ENCODE data around the gene DGKQ. TPM values are rescaled to one million over a fixed set of nuclear protein-coding genes. Genes with fewer than 3 reads are reported as not detected.
A peak's percentile ranks its signal among the peaks of the same experiment; 100 is the strongest.

Gene DGKQ
- total and polyA plus RNA-seq, 2 experiments from 2014 or later = 4.0 to 22.4 TPM

GRCh38 chr4:1008840-1009541 is 35.6 kb upstream of the DGKQ start:
- H3K9me3 Mint-ChIP-seq = peaks cover 7% of the 10 kb centered on the region; the same call in 2 of the 3 replicates
- Histone ChIP-seq H3K9me2 (ENCODE audit: insufficient read depth) (no peaks in the 10 kb centered on the region), H3K4me1 (ENCODE audit: insufficient read depth) (peaks cover 5% of the 10 kb centered on the region; the same call in 1 of the 2 replicates), H3K4me3 (peak overlapping the region; percentile 68), H3K36me3 (ENCODE audit: insufficient read depth) (no peaks in the 10 kb centered on the region), H3F3A (replicated peaks; ENCODE audit: low read depth) (0 out of 2 replicates have a peak, but pooled peaks cover 5% of the 10 kb centered on the region), H3K79me2 (replicated peaks; ENCODE audit: insufficient read depth) (0 out of 2 replicates have a peak, but pooled peaks cover 1% of the 10 kb centered on the region), H3K27me3 (ENCODE audit: insufficient read depth) (peaks cover 66% of the 10 kb centered on the region), H4K20me1 (replicated peaks; ENCODE audit: insufficient read depth) (peaks cover 2% of the 10 kb centered on the region; the same call in 1 of the 2 replicates), H3K27ac (ENCODE audit: low read depth) (no peak overlapping the region), H3K4me2 (peak overlapping the region; percentile 88), H2AFZ (peak overlapping the region; percentile 84)
- H3K36me3 Mint-ChIP-seq (ENCODE audit: low read depth) = no peaks in the 10 kb centered on the region; the same call in 2 of the 3 replicates
- H3K4me1 Mint-ChIP-seq = peaks cover 8% of the 10 kb centered on the region; the same call in 2 of the 3 replicates
- H3K27me3 Mint-ChIP-seq (ENCODE audit: insufficient read depth, low read depth, poor library complexity) = peaks cover 58% of the 10 kb centered on the region
- TF ChIP-seq REST (IDR thresholded peaks at IDR 0.05; ENCODE audit: unreplicated experiment) (no peak), EZH2 (IDR thresholded peaks at IDR 0.05; ENCODE audit: low read depth, unreplicated experiment) (peak; percentile 34), CREB1 (CRISPR knock-in tag; IDR thresholded peaks at IDR 0.05; ENCODE audit: low read depth) (no peak), CTCF (conservative IDR thresholded peaks at IDR 0.05; ENCODE audit: low read depth in 2 of 2) (no peak)
- H3K4me3 Mint-ChIP-seq = peak overlapping the region; percentile 67
- ATAC-seq (peak; percentile 16), DNase-seq (ENCODE audit: low spot score) (peak; percentile 58)
- H3K27ac Mint-ChIP-seq = no peak overlapping the region

GRCh38 chr4:1006856-1007255 is 33.5 kb upstream of the DGKQ start:
- no peak overlapping the region for H3K4me3 Mint-ChIP-seq
- Histone ChIP-seq H3K36me3 (ENCODE audit: insufficient read depth) (no peaks in the 10 kb centered on the region), H3K27ac (ENCODE audit: low read depth) (no peak overlapping the region), H3K4me3 (no peak overlapping the region), H4K20me1 (replicated peaks; ENCODE audit: insufficient read depth) (no peaks in the 10 kb centered on the region), H3K4me2 (no peak overlapping the region), H3K4me1 (ENCODE audit: insufficient read depth) (peaks cover 5% of the 10 kb centered on the region; the same call in 1 of the 2 replicates), H3K9me2 (ENCODE audit: insufficient read depth) (no peaks in the 10 kb centered on the region), H2AFZ (no peak overlapping the region), H3F3A (replicated peaks; ENCODE audit: low read depth) (0 out of 2 replicates have a peak, but pooled peaks cover 5% of the 10 kb centered on the region), H3K79me2 (replicated peaks; ENCODE audit: insufficient read depth) (no peaks in the 10 kb centered on the region), H3K27me3 (ENCODE audit: insufficient read depth) (peaks cover 87% of the 10 kb centered on the region)
- H3K36me3 Mint-ChIP-seq (ENCODE audit: low read depth) = no peaks in the 10 kb centered on the region
- peaks cover 8% of the 10 kb centered on the region; the same call in 2 of the 3 replicates for H3K4me1 Mint-ChIP-seq
- peaks cover 69% of the 10 kb centered on the region for H3K27me3 Mint-ChIP-seq (ENCODE audit: insufficient read depth, low read depth, poor library complexity)
- no peak for TF ChIP-seq STAT1 (IDR thresholded peaks at IDR 0.05; ENCODE audit: unreplicated experiment)
- TF ChIP-seq EZH2 (IDR thresholded peaks at IDR 0.05; ENCODE audit: low read depth, unreplicated experiment) = no peak
- no peak for TF ChIP-seq POLR2AphosphoS5 (IDR thresholded peaks at IDR 0.05; ENCODE audit: low read depth)
- no peak for TF ChIP-seq ZNF462 (CRISPR knock-in tag; IDR thresholded peaks at IDR 0.05)
- no peak for TF ChIP-seq ZNF114 (CRISPR knock-in tag; IDR thresholded peaks at IDR 0.05)
- no peak overlapping the region for H3K27ac Mint-ChIP-seq
- ATAC-seq = no peak
- peaks cover 9% of the 10 kb centered on the region; the same call in 2 of the 3 replicates for H3K9me3 Mint-ChIP-seq
- no peak for DNase-seq (ENCODE audit: low spot score)

Data from GM23338 (cell line).